ENCODE results near the gene BRWD1.

DNA sequence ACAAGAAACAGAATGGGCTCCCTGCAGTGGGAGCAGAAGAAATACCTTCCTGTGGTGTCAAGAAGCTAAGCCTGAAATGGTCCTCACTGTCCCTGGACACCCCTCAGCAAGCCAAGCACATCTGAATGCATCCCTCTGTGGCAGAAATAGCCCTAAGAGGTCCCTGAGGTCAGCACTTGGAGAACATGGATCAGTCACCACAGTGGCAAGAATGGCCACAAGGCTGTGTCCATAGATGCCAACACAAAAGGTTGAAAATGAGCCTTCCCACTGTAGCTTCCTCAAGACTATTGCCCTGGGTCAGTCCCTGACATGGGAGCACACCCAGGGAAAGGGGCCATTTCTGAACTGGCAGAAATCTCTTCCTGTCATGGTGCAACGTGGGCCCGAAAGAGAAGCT, 157.9 kb downstream of the BRWD1 start:
- TF ChIP-seq, protein P1, sequence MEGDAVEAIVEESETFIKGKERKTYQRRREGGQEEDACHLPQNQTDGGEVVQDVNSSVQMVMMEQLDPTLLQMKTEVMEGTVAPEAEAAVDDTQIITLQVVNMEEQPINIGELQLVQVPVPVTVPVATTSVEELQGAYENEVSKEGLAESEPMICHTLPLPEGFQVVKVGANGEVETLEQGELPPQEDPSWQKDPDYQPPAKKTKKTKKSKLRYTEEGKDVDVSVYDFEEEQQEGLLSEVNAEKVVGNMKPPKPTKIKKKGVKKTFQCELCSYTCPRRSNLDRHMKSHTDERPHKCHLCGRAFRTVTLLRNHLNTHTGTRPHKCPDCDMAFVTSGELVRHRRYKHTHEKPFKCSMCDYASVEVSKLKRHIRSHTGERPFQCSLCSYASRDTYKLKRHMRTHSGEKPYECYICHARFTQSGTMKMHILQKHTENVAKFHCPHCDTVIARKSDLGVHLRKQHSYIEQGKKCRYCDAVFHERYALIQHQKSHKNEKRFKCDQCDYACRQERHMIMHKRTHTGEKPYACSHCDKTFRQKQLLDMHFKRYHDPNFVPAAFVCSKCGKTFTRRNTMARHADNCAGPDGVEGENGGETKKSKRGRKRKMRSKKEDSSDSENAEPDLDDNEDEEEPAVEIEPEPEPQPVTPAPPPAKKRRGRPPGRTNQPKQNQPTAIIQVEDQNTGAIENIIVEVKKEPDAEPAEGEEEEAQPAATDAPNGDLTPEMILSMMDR (IDR thresholded peaks at IDR 0.05), result no peak
- TF ChIP-seq POLR2A (IDR thresholded peaks at IDR 0.05) (no peak), EP300 (IDR thresholded peaks at IDR 0.05; ENCODE audit: low read depth) (no peak)

Data from transverse colon (tissue), 3 donors.